Stimulated activated CD4-positive, alpha-beta T cell treated with anti-CD3 and anti-CD28 coated beads, TNF-alpha, amount 100 ng/mL, for 4 hours (primary cell): Measurements from ENCODE around the gene EHBP1.

ENCODE experiments used
- DNase-seq, 3 experiments: peaks; one replicate each; pipeline ENCODE4 v3.0.0-alpha.2; 2020; ENCODE audit warnings: low read depth in 3 of 3

The EHBP1 gene

DNA sequence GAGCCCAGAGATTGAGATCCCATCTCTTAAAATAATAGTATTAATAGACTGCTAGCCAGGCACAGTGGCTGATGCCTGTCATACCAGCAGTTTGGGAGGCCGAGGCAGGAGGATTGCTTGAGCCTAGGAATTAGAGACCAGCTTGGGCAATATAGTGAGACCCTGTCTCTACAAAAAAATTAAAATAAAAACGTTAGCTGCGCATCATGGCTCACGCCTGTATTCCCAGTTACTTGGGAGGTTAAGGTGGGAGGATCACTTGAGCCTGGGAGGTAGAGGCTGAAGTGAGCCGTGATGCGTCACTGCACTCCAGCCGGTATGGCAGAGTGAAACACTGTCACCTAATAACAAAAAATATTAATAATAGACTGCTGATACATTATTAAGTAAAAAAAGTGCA, 178.1 kb downstream of the EHBP1 start:
- DNase-seq = no peak

DNA sequence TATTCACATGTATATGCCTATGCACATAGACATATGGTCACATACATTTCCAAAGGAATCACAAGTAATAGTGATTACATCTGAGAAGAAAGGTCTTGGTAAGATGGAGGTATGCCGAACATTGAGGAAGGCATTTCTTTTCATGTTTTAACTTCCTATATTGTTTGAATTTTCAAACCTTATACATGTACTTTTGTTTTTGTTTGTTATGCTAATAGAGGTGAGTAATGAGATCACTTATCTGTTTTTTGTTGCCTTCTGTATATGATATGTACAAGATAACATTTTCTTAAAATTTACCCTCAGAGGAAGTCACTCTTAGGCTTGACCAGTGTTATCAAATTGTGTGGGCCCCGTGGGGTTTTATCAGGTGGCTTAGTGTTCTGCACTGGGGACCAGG, 178.6 kb downstream of the EHBP1 start:
- no peak for DNase-seq

DNA sequence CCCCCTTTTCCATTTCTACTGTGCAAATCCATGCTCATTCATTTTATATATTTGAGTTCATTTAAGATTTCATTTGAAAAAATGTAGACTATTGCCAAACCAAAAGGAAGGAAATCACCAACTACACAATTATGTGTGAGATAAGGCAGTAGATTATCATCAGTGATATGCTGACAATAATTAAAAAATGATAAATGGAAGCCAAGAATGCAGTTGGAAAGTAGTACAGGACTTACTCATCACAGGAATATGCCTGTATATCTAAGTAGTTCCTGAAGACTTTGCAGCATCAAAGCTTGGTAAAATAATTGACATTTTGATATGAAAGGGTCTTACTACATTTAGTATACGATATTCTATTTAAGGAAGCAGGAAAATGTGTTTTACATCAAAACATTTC, 179.0 kb downstream of the EHBP1 start:
- DNase-seq = no peak

DNA sequence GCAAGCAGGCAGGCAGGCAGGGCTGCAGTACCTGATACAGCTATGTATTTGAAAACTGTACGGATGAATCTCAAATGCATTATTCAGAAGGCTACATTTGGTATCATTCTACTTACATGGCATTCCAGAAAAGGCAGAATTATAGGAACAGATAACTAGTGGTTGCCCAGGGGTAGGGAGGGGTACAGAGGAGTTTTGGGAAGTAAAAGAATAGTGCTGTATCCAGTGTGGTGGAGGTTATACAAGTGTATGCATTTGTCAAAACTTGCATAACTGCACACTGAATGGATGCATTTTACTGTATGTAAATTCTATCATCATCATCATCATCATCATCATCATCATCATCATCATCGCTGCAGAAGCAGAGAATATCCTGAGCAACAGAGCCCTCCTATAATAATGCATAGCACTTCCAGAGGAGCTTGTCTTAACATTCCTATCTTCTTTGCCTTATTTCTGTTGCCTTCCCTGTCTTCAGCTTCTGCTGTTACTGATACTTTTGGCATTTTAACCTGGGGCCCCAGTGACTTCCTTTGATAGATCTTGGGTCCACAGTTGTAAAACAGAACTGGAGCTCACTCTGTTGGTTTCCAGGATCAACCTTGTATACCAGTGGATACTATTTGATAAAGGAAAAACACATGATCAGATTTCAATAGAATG, 189.6 kb downstream of the EHBP1 start:
- DNase-seq = no peak

DNA sequence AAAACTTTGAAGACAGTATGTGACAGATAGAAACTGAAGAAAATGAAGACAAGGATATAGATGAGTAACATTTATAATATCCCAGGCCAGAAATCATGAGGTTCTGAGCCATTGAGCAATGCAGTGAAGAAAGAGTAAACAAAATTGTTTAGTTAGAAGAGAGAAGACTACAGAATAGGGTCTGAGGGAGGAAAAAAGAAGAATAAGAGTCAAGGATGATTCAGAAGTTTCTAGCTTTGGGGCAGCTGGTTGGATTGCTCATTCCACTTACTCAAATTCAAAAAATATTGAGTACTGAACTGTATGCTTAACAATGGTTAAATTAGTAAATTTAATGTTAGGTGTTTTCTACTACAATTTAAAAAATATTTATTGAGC, 190.1 kb downstream of the EHBP1 start:
- no peak for DNase-seq

DNA sequence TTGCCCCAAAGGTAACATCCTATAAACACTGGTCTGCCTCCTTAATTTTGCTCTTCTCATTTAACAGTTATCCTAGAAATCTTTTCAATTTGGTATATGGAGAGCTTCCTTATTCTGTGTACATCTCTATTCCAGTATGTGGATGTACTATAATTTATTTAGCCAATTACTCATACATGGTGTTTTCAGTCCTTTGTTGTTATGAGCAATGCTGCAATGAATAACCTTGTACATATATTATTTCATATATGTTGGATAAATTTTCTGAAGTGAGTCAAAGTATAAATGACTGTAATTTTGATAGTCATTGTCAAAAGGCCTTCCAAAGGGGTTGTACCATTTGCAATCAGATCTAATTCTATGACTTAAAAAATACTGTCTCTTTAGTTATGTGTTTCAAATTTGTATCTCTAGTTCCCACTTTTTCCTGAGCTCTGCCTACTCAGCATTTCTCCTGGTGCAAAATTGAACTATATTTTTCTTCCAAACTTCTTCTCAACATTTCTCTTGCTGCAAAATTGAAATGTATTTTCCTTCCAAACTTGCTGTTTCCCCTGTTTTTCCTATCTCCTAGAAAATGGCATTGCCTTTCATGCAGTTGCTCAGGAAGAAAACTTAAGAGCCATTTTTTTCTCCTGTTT, 191.8 kb downstream of the EHBP1 start:
- no peak for DNase-seq

DNA sequence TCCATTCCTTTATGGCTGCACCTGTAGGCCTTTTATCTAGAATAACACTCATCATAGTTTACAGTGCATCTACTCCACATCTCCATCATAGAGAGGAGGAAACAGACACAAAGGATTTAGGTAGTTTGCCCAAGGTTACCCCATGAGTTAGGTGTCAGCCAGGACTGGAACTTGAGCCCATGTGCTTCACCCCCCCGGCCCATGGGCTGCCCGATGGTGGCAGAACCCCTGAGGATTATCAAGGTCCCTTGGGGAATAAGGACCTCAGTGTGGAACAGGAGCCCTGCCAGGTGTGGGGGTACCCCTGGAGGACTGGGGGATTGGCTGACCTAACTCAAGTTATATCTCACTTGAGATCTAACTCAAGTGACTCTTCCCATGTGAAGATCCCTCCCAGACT, 198.8 kb downstream of the EHBP1 start:
- DNase-seq = no peak

DNA sequence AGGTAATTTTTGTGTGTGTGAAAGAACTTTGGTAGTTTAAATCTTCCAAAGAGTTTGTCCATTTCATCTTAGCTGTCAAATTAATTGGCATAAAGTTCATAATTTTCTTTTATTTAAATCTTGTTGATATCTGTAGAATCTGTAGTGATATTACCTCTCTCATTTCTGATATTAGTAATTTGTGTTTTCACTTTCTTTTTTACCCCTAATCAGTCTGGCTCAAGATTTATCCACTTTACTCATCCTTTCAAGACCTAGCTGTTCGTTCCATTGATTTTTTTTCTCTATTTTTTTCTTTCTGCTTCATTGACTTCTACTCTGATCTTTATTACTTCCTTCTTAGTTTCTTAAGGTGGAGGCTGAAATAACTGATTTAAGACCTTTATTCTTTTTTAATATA, 202.6 kb downstream of the EHBP1 start:
- no peak for DNase-seq

DNA sequence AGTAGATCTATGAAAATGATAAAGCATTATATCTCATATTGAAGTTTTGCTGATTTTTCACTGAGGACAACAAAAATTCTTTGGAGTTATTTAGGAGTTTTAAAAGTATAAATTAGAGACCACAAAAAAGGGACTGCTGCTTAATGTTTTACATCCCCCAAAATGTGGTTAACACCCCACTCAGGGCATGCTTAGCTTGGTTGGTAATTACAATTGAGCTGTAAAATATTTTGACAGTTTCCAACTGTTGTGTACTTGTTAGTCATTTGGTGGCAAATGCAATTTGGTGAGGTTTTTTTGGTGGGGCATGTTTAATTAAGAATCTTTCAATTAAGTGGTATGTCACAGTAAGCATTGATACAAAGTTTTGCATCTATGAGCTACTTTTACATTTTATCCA, 207.8 kb downstream of the EHBP1 start:
- no peak for DNase-seq

DNA sequence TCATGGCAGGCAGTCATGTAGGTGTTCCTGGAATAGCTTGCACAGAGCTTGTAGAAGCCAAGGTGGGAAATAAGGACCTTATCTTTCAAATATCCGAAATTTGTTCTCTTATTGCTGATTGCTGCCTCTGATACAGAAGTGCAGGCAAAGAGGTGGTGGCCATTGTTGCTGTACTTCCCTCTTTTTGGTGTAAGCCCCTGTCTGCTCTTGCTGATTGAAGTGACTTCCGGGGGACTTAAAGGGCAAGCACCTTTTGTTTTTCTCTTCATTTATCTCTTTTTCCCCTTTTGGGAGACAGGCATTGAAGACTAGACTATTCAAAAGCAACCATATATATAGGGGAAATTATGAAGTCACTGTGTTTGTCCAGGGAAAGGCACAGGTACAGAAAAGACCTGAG, 213.5 kb downstream of the EHBP1 start:
- no peak for DNase-seq

DNA sequence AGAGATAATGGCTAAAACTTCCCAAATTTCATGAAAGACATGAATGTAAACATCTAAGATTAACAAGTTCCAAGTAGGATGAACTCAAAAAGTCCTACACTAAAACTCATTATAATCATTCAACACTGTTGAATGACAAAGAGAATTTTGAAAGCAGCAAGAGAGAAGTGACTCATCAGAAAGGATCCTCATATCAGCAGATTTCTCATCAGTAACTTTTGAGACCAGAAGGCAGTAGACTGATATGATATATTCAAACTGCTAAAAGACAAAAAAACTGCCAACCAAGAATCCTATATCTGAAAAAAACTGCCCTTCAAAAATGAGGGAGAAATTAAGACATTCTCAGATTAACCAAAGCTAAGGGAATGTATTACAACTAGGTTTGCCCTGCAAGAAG, 214.6 kb downstream of the EHBP1 start:
- no peak for DNase-seq

DNA sequence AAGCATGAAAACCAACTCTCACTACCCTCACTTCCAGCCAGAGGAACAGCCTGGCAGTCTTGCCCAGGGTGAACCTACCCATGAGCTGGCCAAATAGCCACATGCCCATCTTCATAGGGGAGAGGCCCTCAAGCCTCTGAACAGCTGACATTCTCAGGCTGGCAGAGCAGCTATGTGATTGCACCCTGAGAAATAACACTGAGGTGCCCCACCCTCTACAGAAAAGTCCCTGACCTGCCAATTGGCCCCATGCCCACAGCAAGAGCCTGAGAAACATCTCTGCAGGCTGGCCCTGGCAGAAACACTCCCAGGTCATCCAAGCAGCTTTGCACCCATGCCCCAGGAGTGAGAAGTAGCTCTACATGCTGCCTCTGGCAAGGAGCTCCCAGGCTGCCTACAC, 217.7 kb downstream of the EHBP1 start:
- no peak for DNase-seq

DNA sequence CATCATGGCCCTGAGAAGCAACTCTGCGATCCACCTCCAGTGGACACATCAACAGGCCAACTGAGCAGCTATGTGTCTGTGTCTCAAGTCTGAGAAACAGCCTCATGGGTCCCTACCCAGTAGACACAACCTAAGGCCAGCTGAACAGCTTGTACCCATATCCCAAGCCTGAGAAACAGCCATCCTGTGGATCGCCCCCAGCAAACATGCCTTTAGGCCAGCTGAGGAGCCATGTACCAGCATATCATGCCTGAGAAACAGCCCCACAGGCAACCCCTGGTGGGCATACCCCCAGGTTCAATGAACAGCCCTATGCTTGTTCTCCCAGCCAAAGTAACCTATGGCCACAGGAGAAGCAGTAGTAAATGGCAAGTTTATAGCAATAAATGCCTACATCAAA, 218.4 kb downstream of the EHBP1 start:
- no peak for DNase-seq

DNA sequence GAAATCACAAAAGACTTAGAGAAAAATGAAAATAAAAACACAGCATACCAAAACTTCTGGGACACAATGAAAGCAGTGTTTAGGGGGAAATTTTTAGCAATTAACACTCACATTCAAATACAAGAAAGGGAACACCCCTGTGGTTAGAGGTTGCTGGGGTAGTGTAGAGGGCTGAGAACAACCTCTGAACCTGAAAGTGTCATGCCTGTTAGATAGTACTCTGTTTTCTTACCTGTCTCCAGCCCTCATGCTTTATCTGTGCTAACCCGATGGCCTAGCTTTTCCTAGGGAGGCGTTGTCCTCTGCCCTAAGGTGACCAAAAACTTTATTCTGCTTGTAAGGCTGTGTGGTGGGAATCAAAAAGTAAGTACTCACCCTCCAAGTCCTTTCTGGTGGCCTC, 222.5 kb downstream of the EHBP1 start:
- DNase-seq = no peak

DNA sequence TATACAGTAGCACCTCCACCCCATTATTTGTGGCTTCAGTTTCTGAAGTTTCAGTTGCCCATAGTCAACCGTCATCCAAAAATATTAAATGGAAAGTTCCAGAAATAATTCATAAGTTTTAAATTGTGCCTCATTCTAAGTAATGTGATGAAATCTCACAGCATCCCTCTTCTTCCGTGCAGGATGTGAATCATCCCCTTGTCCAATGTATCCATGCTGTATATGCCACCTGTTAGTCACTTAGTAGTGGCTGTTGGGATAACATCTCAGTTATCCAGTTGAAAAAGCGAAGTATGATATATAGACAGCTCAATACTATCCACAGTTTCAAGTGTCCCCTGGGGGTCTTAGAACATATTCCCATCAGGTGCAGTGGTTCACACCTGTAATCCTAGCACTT, 226.0 kb downstream of the EHBP1 start:
- DNase-seq = no peak

DNA sequence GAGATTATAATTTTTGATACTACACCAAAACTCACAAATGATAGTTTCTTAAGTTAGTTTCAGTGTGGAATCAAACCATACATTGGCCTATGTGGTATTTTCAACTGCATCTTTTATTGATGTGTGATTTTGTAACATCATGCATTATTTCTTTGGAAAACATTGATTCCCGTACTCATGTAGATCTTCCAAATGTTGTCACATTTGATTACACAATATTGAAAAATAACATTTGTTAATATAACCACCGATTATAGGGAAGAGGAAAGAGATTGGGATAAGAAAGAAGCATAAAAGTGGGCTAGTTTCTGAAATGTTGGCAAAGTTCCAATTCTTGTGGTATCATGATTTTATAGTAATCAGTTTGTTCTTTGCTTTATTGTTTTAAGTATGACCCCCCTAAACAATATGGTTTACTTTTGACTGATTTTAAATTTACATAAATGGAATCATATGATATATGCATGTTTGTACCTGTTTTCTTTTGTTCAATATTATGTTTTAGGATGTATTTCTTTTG, 227.9 kb downstream of the EHBP1 start:
- DNase-seq = no peak

DNA sequence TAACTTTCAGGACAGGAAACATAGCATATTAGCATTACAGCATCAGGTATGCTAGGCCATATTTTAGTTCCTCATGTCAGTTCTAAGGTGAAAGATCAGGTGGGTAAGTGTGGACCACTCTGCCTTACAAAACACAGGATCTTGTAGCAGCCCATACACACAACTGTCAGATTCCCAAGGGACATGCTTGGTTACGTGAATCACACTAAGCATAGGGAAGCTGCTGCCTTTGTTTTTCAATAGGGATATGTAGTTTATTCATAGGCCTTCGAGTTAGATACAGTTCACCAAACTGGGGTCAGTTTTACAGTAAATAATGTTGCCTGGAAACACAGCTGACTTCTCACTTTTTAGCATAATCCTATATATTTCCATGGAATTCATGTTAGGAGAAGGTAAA, 229.0 kb downstream of the EHBP1 start:
- DNase-seq = no peak

DNA sequence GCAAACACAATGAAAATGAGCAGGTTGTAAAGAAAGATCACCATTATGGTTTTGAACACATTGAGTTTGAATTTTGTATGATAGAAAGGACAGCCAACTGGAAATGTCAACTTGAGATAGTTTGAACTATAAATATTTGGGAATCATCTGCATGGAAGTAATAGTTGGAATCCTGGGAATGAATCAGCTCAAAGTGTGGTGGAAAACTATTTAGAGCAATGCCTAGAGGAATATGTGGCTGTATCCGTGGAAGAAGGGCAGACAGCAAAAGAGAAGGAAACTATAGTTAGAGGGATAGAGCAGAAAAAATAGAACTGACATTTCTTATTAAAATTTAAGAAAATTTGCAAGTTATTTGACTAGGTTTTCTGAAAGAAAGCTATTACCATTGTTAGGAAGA, 232.6 kb downstream of the EHBP1 start:
- no peak for DNase-seq

DNA sequence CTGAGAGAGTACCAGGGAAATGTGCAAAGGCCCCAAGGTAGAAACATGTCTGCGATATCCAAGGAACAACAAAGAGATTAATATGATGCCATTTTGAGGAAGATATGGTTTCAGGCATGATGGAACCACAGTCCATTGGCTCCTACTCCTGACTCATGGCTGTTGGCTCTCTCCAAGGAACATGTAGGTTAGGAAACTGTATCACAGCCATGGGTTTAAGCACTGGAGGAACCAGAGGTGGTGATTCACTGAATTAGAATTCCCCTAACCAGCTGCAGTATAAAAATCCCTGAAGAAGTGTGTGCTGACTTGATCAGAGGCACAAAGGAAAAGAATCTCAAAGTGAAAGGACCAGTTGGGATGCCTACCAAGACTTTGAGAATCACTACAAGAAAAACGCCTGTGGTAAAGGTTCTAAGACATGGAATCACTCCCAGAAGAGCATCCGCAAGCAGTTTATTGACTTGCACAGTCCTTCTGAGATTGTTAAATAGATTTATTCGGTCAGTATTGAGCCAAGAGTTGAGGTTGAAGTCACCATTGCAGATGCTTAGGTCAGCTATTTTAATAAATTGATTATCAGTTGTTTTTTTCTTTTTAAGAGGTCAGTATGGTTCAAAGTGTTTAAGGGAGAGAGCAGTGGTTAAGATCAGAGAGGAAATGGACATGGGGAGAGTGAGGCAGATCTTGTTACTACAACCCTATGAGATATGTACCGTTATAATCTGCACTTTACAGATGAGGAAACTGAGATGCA, 234.4 kb downstream of the EHBP1 start:
- no peak for DNase-seq

DNA sequence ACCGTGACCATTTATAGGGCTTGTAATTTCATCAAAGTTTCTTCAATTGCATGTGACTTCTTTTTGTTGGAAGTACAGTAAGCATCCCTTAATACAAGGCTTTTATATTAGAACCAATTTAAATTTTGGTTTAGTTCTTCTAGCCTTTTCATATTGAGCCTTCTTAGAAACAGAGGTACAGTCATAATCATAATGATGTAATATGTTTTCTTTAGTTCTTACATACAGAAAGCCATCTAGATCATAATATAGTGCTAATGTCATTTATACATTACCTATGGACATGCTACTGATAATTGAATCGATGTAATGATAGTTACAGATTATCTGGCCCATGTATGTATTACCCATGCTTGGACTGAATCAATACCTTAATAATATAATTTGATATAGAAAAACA, 235.2 kb downstream of the EHBP1 start:
- no peak for DNase-seq

DNA sequence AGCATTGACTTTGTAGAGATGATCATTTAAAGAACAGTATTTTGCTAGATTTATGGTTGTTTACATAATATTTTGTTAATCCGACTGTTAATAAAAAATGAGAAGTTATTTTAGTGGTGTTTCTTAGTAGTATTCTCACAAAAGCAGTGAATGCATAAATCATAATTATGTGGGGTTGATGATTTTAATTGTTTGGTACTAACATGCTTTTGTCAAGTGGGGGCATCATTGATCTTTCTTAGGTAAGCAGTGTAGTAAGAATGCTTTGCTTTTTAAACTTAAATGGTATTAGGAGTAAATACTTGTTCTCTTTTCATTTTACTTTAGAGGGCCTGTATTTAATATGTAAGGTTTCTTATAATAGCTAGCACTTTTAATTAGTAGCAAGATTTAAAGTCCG, 235.9 kb downstream of the EHBP1 start:
- DNase-seq = no peak

DNA sequence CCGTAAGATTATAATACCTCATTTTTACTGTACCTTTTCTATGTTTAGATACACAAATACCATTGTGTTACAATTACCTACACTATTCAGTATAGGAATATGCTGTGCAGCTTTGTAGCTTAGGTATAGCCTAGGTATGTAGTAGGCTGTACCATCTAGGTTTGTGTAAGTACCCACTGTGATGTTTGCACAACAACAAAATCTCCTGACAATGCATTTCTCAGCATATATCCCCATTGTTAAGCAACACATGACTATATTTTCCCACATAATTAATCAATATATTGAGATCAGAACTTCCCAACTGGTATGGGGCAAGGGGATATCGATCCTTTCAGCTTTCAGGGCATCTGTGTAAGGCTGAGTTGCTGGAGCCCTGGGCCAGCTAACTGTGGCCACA, 238.8 kb downstream of the EHBP1 start:
- no peak for DNase-seq

DNA sequence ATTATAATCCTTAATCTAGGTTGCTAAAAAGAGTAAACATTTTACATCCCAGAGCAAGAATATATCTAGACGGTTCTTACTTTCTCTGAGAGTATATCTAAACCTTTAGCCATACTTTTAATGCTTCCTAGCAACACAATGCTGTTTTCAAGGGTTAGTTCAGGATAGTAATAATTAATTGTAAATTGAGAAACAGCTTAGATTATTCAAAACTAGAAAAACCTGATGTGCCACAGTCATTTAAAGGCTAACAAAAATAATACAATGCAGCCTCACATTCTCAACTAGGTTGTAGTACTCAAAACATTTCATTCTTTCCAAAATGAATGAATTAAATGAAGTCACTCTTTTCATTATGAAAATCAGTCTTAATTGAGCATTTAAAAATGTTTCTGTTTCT, 241.9 kb downstream of the EHBP1 start:
- DNase-seq = no peak
